ENCODE measurements around the gene GRIA3.
"Not testable (repeated sequence)": the region's sequence is repeated elsewhere in the genome, so short reads cannot be mapped to it uniquely, and the experiment has no call there.

GRIA3 gene

DNA sequence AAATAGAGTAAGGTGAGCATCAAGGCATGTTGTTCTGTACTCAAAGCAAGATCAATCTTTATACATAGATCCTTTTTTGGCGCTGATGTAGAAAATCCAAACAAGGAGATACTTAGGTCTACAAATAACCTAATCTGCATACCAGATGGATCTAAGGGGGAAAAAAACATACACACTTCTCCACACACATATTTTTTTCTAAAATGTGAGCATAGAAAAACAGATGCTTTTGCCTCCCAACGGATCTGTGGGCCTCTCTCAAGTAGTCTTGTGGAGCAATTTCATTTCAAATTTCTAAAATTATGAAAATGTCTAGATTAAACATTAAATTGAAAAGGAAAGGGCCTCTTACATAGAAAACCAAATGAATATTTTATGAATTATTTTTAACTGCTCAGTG lies 166.1 kb downstream of the GRIA3 start:
- no peak for DNase-seq (ENCODE audit: low spot score)

DNA sequence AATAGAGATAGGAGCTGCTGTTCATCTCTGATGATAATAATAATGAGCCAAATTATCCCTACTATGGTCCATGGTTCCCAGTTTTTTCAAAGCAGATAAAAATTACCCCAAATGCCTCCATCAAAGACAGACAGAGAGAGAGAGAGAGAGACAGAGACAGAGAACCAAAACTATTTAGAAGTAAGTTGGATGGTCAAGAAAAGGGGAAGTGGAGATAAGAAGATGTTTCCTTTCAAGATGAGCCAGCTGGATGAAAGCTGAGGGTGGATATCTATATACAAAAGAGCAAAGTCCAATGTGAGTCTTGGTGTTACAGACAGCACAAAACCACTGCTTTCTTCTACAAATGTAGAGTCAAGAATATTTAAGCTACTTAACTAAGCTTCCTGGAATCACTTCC lies 173.9 kb downstream of the GRIA3 start:
- no peak for DNase-seq (ENCODE audit: low spot score)

DNA sequence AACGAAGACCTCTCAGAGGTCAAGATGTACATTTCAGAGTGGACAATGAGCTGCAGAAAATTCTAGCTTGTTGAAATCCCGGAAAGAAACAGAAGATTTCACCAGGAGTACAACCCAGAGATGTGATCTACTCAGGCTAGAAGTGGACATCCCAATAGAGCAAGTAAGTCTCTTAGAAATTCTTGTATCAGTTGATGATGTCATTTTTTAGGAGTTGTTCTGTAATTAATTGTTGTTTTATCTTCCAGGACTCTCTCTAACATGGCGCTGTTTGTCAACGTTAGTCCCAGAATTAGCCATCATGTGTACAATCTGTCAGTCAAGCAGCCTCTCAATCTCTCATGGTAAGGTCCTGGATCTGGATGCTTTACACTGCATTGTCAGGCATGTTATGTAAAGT lies 174.4 kb downstream of the GRIA3 start:
- no peak for DNase-seq (ENCODE audit: low spot score)

DNA sequence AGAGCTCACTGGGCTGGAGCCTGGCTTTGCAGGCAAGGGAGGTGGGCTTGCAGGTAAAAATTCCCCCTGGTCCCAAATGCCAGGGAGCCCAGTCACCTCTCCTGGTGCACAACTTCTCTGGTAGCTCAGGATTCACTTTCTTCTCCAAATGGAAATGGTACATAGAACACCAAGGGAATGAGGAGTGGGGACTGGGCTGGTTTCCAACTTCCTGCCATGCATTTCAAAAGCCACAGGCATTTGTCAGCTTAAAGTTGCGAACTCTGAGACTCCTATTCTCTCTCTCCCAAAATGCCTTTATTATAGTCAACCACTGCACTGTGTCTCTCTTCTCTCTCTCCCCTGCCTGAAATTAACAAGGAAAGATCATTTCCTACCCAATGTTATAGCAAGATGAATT lies 177.3 kb downstream of the GRIA3 start:
- DNase-seq (ENCODE audit: low spot score): no peak

DNA sequence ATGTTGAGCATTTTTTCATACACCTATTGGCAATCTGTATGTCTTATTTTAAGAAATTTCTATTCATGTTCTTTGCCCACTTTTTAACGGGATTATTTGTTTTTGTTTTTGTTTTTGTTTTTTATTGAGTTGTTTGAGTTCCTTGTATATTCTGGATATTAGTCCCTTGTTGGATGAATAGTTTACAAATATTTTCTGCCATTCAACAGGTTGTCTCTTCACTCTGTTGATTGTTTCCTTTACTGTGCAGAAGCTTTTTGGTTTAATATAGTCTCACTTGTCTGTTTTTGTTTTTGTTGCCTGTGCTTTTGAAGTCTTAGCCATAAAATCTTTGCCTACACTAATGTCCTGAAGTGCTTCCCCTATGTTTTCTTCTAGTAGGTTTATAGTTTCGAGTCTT lies 202.1 kb downstream of the GRIA3 start:
- DNase-seq (ENCODE audit: low spot score): not testable (repeated sequence)

DNA sequence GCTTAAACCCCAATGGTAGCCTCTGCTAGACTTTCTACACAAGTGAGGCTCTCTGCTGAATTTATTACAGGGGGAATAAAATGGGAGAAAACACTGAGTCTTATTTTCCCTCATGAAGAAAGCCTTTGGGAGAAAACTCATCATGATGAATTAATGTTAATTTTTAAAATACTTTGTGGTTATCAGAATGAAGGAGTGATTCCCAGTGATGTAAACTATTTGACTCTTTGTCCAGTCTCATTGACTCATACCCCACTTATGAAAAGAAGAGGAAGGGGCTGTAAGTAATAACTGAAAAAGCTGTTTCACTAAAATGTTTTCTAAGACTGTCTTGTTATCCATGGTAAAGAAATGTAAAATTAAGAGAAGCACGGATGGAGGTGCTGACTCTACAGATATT lies 208.8 kb downstream of the GRIA3 start:
- no peak for DNase-seq (ENCODE audit: low spot score)

DNA sequence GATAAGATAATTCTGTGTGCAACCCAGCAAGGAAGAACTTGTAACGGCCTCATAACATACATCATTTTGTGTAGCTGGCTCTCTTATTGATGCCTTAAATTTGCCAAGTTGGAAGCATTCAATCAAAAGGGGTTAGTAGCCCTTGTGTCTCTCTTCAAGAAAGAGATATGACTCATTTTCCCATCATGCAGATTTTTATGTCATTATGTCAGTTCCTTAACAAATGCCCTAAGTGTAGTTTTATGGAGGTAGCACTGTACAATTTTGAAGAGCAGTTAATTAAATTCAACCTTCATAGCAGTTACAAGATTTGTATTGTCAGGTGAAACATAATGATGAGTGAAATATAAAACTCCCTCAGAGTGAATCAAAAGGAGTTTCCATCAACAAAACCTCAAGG lies 215.6 kb downstream of the GRIA3 start:
- DNase-seq (ENCODE audit: low spot score): no peak

DNA sequence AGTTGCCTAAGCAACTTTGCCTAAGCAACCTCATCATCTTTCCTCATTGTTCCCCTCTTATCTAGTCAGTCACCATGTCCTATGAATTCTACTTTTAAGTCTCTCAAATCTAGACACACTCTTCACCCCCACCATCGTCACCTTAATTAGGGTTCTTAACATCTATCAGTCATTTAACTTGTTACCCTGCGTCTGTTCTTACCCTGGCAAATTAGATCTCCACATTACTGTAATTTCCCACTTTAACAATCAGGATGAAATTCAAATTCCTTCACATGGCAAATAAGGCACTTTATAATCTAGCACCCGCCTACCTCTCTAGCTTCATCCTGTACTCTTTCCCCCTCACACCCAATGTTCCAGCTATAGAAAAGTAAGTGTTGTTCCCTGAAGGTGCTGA lies 221.2 kb downstream of the GRIA3 start:
- DNase-seq (ENCODE audit: low spot score): no peak

DNA sequence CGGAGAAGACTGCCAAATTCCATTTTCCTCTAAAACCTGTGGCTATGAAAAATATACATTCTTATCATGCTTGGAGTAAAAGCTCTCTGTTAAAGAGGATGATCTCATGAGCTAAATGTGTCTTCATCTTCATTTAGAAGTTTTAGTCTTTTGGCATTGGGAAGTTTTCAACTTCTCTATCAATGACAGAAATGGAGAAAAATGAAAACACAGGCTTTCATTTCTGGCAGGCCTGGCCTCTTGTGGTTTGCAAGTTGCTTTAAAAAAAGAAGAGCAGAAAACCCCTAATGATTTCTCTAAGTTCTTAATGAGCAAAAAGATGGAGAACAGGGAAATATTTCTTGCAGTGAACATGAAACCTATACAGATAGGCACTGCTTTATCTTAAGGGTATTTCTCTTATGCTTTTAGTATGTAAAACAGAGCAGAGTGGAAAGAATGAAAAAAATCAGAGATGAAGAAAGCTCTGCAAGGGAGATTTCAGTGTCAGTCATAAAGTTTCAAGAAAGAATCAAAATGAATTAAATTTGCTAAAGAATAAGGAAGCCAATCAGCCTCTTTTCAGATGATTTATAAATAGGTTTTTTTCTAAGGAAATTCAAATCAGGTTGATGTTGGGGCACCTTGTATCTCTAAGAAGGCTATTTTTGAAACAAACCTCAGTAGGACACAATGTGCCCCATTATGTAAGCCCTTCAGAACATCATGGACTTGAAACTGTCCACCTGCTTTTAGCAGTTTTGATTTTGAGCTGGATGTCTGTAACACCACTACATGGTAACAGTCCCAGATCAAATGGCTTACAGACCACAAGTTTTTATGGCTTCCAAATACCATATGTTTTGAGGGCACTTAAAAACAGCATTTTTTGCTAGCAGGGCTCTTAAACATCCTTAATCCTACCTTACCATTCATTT lies 225.0 kb downstream of the GRIA3 start:
- no peak for DNase-seq (ENCODE audit: low spot score)

DNA sequence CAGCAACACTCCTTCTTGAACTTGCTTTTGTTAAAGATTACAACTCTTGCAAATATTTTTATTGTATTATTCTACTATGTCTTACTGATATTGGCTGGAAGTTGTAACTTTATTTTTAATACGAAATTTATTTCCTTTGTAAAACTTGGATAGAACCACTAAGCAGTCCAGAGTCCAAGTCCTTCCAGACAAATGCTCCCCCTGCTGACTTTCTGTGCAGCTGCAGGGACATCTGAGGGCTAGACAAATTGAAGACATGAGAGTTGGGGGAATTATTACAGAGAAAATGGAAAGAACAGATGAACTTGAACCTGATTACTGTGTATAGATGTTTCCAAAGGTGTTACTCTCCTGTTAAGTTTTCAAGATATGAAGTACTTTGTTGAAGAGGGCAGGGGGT lies 238.8 kb downstream of the GRIA3 start:
- peak; percentile 15 for DNase-seq (ENCODE audit: low spot score)

DNA sequence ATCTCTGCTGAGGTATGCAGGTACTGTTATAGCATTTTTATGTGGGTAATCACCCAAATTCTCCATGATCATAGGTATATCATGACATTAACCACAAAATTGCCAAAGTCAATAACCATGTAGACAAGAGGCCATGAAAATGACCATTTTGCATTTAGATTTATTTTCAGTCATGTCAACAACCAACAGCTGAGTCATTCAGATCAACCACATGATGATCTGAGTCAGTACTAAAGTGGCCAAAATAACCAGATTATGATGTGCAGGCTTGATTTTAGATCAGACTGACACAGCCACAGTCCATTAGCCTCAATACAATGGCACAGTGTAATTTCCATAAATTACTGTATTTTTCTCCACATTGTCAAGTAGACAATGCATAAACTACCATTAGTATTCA lies 240.5 kb downstream of the GRIA3 start:
- peak; percentile 12 for DNase-seq (ENCODE audit: low spot score)

DNA sequence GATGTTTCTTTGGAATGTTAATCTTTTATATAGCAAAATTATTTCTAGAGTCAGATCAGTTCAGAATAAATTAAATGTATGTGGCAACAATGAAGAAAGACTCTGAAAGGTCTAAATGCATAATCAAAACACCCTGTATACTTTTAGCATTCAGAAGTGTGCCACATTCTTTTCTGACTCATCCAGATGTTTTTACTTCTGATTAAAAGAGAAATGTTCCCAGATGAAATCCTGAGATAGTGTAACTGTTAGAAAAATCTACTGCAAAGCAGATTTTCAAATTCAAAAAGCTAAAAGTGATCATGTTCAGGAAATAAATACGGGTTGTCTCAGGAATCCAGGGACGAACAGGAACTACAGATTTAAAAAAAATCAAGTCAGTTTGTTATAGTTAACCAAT lies 241.4 kb downstream of the GRIA3 start:
- DNase-seq (ENCODE audit: low spot score): no peak

DNA sequence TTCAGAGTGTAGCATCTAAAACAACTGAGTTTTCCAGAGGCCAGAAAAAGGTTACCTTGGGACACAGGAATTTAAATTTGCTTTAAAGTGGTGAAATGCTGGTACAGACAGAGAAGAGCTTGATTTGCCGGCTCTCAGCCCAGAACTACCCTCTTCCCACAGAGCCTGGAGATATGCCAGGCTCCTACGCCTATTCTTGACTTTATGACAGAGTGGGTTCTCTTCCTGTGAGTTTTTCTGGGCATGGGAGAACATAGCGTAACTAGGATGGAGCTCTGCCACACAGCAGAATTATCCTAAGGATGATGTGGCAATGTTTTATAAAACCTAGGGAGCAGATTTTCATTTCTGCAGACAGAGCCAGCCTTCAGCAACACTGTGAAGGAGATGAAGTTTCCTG lies 241.8 kb downstream of the GRIA3 start:
- no peak for DNase-seq (ENCODE audit: low spot score)

DNA sequence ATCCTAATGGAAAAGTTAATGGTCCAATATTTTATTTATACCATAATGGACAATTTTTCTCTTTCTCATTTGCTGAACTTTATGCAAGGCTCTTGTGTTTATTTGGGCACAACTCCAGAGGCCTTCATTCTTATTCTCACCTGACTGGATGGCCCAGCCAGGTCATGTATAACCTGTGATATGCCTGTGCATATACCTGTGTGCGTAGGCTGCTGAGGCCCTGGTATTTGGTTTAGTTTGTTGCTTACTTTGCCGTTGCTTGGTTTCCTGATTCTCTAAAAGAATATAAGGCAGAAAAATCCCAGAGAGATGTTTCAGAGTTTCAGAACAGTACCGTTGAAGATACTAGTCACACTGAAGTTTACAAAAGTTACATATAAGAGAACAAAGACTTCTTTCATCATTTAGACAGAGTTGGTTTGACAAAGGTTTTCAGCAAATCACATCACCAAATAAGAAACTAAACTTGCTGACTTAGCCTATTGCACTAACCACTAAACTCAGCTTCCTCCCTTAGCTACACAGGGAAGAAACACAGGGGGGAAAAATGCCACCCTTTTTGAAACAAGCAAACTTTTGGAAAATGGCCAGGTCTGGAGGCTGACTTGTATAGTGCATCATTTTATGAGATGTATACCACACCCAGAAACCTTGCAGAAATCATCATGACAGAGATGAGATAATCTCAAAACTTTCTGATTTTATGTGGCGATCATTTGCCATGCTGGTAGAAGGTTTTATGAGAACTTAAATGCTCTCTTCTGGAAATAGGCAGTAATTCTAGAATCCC lies 248.5 kb downstream of the GRIA3 start:
- no peak for DNase-seq (ENCODE audit: low spot score)

DNA sequence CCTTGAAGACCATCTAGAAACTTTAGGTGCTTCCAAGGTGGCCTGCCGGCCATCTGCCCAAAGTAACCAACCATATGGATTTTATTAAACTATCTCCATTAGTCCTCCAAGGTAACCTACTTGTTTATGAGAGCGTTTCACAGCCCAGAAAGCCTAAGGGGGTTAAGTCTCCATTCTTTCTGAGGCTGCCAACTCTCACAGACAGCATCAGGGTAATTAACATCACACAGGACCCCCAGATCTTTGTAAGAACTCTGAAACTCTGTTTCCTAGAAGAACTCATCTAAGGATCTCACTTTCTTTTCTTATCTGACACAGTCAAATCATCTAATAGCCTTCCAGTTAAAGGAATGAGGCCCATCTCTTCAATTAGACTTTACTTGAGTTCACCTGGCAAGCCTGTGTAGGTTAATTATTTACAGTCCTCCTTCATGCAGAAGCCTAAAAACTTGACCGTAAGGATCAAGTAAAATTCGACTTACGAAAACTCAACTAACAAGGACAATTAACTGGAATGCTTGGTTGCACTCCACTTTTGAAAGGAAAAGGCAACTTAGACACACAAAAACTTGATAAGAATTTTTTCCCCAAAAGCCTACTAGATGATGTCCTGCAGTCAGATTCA lies 252.5 kb downstream of the GRIA3 start:
- DNase-seq (ENCODE audit: low spot score): no peak

DNA sequence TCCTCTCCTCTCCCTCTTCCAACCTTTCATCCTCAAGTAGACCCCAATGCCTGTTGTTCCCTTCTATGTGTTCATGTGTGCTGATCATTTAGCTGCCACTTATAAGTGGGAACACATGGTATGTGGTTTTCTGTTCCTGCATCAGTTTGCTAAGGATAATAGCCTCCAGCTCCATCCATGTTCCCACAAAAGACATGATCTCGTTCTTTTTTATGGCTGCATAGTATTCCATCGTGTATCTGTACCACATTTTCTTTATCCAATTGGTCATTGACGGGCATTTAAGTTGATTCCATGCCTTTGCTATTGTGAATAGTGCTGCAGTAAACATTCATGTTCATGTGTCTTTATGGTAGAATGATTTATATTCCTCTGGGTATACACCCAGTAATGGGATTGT lies 255.8 kb downstream of the GRIA3 start:
- not testable (repeated sequence) for DNase-seq (ENCODE audit: low spot score)

DNA sequence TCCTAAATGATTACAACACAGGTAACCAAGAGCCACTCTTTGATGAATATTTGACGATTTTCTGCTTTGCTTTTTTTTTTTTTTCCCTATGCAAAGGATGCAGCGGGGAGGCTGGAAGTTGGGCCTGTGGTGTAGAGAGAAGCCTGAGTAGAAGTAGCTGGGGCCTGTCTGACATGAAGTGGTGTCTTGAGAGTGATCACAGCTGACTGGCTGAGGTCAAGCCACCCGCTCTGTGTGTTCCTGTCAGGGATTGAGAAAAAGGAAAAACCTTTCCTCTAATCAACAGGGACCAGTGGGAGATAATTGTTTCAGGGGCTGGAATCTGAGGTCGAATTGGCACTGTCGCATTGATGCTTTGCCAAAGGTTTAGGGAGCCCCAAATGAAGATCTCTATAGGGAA lies 258.7 kb downstream of the GRIA3 start:
- DNase-seq (ENCODE audit: low spot score): no peak

DNA sequence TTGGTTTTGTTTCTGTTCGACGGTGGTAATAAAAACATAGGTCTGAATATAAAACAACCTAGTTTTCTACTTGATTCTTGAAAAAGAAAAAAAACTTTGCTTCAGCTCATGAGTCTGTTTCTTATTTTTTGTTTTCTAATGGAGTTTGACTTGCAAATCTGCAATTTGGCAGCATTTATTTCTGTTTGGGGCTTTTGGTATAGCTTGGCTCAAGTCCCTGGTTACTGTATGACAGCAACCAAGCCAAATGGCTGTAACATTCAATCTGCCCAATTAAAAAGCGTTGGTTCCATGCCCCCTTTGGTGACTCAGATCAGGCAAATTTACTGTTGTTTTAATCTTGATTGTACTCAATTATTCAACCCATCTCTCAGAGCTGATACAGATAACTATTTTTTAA lies 263.4 kb downstream of the GRIA3 start:
- DNase-seq (ENCODE audit: low spot score): no peak

DNA sequence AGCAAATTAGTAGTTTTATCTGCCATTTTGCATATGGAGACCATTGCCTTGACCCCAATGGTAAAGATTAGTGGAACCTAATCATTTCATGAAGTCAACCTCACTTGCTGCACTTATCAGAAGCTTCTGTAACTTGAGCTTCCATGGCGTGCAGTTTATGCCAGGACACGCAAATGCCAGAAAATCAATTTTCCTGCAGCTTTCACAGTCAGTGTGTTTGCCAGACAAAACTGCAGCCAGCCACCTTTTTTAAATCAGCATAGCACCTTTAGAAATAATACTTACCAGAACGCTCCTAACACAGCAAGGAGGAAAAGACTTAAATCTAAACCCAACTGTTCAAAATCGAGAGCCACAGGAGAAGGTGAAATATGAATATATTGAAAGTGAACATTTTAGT lies 265.3 kb downstream of the GRIA3 start:
- no peak for DNase-seq (ENCODE audit: low spot score)

DNA sequence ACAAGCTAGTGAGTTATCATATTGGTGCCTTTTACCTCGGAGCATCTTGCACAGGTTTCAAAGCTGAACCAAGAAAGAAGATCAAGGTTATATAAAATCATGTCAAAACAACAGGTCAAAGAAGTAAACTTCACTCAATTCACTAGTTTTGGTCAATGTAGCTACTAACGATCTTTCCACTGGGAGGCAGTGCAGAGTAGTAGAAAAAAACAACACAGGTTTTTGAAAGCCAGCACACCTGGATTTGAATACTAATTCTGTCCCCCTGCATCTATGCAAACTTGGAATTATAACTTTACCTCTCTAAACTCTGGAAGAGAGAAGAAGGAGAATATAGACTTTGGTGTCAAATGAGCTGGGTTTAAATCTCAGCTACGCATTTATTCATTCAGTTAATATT lies 266.1 kb downstream of the GRIA3 start:
- DNase-seq (ENCODE audit: low spot score): no peak

DNA sequence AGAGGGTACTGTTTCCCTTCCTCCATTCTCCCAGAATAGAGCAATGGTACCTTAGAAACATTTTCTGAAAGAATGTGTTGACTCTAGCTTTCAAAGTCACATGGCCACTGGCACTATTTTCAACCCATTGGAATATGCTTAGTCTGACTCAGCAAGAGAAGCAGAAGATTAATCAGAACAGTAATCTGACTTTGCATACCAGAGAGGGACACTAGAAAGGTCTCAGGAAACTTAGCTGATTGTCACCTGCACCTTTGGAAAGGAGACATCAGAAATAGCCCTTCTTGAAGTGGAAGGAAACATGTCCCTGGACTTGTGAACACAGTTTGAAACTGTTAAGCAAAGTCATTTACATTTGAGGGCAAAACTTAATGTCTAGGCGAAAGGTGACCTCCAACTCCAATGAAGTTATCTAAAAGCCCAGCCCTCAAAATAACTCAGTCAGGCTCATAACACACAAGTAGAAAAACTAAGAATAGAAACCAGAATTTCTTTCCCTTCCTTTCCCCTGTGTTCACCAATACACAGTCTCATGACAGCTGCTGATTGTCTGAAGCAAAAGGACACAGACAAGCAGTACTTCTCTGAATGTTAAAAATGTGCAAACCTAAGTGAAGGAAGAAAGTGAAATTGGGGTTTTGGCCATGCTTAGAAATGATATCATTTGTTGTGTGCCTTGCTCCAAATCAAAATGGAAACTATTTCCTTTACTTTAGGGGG lies 270.8 kb downstream of the GRIA3 start:
- DNase-seq (ENCODE audit: low spot score): no peak

DNA sequence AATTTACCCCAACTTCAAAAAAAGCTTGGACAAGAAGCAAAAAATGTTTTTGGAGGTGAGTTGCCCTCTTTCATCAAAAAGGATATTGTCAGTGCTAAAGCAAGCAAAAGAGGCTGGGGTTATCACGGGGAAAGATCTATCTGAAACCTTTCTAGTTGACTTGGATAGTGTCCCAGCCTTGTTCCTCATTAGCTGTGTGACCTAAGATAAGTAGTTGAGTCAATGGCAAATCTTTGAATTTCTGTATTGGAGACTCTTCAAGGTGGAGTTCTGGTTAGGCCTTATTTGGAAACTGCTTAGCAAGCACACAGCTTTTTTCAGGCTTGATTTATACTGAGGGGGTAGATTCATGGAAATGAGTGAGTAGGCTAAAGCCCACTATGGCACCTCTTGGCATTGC lies 271.6 kb downstream of the GRIA3 start:
- no peak for DNase-seq (ENCODE audit: low spot score)
